IPS-15b (cell line): ENCODE results near the gene PCNT.

Source experiments
- H3K27me3 ChIP-seq: one replicate; pipeline ENCODE4 v1.6.1; 2013; ENCODE audit warnings: low read length; ENCODE audit not compliant: control insufficient read depth, insufficient read depth
- H3K36me3 ChIP-seq: one replicate; pipeline ENCODE4 v1.6.1; 2013; ENCODE audit warnings: low read length; ENCODE audit not compliant: control insufficient read depth, insufficient read depth
- H3K4me1 ChIP-seq: one replicate; pipeline ENCODE4 v1.6.1; 2013; ENCODE audit warnings: mild to moderate bottlenecking, low read length; ENCODE audit not compliant: control insufficient read depth, insufficient read depth
- H3K4me3 ChIP-seq: one replicate; pipeline ENCODE4 v1.5.1; 2013; ENCODE audit warnings: low read depth, low read length
- H3K9ac ChIP-seq: one replicate; pipeline ENCODE4 v1.6.1; 2013; ENCODE audit warnings: low read depth, mild to moderate bottlenecking, low read length
- H3K9me3 ChIP-seq: one replicate; pipeline ENCODE4 v1.6.1; 2013; ENCODE audit warnings: mild to moderate bottlenecking, low read length; ENCODE audit not compliant: control insufficient read depth, insufficient read depth

Gene PCNT

DNA sequence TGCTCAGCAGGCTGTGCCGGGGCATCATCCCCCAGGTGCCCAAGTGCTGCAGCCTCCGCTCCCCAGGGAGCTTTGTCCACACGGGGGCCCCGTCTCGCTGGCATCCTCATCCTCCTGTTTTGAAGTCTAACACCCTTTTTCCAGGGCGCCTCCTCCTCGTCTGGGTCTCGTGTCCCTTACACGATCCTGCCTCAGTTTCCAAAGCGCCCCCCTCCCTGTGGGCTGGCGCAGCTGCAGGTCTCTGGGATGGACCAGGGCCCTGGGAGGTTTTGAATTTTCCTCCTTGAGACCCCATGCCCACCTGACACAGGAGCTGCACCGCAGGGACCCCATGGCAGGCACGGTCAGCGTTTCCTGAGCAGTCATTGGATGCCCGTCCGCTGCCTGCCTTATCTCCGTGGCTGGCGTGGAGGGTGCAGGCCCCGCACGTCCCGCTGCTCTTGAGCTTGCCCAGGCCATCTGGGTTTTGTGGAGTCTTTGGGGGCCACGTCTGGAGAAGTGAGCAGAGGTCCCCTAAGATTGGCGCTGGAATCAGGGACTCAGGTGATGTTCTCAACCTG is 97.3 kb downstream of the PCNT start:
- H3K9ac ChIP-seq, result no peak overlapping the region
- H3K4me3 ChIP-seq, result no peak overlapping the region
- H3K27me3 ChIP-seq, result no peaks in the 10 kb centered on the region
- peaks cover 36% of the 10 kb centered on the region for H3K36me3 ChIP-seq
- H3K9me3 ChIP-seq, result no peaks in the 10 kb centered on the region
- H3K4me1 ChIP-seq, result peaks cover 3% of the 10 kb centered on the region

DNA sequence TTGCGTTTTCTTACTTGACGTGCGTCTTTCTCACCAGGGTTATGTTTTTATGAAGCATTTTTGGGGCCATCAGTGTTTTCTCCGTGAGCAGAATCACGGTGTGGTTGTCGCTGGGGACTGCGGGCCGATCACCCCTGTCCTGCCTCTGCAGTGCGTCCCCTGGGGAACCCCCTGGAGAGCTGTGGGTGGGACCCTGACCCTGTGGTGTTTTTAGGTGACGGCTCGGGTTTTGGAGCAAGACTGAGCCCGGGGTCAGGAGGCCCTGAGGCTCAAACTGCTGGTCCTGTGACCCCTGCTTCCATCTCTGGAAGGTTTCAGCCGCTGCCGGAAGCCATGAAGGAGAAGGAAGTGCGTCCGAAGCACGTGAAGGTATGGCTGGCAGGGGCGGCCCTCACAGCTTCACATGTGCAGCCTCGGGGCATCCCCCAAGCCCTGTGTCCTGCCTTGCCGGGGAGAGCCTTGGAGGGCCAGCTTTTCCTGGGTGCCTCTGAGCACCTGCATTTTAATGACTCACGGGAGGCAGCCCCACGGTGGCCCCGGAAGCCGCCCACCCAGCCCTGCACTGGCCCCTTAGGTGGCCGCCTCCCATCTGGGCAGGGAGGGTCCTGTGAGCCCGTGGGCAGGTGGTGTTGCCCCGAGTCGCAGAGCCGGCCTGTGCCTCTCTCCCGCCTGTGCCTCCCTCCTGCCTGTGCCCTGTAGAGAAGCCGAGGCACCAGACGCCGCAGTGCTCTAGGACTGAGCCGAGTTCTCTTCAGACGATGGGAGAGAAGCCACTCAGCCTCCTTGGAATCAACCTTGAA is 98.0 kb downstream of the PCNT start:
- peaks cover 29% of the 10 kb centered on the region for H3K36me3 ChIP-seq
- H3K27me3 ChIP-seq, result no peaks in the 10 kb centered on the region
- peaks cover 3% of the 10 kb centered on the region for H3K4me1 ChIP-seq
- H3K4me3 ChIP-seq, result no peak overlapping the region
- no peaks in the 10 kb centered on the region for H3K9me3 ChIP-seq
- H3K9ac ChIP-seq, result no peak overlapping the region

DNA sequence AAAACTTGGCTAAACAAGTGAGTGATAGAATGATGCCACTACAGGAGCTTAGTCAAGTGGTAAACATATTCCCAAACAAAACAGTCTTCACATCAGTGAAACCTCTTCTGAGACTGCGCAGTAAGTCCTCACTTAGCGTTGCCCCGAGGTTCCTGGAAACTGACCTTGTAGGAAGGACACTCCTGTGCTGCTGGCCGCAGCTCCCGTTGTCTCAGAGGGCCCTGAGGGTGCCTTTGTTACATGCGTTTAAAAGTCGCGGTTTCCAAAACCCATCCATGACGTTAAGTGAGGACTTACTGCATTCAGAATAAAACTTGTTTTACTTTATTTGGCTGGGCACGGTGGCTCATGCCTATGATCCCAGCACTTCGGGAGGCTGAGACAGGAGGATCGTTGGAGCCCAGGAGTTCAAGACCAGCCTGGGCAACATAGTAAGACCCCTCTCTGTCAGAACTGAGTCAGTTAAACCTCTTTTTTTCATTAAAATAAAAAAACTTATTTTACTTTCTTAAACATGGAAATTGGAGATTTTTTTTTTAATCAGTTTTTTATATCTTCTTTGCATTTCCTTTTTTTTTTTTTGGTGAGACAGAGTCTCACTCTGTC is 98.8 kb downstream of the PCNT start:
- no peak overlapping the region for H3K9ac ChIP-seq
- H3K4me3 ChIP-seq, result no peak overlapping the region
- H3K36me3 ChIP-seq, result peaks cover 32% of the 10 kb centered on the region
- no peaks in the 10 kb centered on the region for H3K9me3 ChIP-seq
- H3K4me1 ChIP-seq, result peaks cover 3% of the 10 kb centered on the region
- no peaks in the 10 kb centered on the region for H3K27me3 ChIP-seq

DNA sequence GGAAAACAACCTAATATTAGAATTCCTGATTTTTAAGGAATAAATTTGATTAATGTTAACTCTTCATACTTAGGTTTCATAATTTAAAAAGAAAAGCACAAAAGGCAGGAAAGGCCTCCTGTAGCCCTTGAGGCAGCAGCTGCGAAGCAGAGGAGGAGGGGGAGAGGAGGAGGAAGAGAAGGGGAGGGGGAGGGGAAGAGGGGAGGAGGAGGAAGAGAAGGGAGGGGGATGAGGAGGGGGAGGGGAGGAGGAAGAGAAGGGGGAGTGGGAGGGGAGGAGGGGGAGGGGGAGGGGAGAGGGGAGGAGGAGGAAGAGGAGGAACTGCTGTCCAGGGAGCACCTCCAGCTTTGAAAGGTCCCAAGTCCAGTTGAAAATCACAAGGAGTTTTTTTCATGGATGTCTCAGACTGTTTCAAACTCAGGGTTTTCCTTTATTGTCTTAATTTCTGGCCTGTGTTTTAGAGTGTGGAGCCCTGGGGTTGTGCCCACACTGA is 99.6 kb downstream of the PCNT start:
- Histone ChIP-seq H3K36me3 (peaks cover 36% of the 10 kb centered on the region), H3K27me3 (no peaks in the 10 kb centered on the region), H3K4me1 (peaks cover 3% of the 10 kb centered on the region), H3K9ac (no peak overlapping the region), H3K4me3 (no peak overlapping the region), H3K9me3 (no peaks in the 10 kb centered on the region)

DNA sequence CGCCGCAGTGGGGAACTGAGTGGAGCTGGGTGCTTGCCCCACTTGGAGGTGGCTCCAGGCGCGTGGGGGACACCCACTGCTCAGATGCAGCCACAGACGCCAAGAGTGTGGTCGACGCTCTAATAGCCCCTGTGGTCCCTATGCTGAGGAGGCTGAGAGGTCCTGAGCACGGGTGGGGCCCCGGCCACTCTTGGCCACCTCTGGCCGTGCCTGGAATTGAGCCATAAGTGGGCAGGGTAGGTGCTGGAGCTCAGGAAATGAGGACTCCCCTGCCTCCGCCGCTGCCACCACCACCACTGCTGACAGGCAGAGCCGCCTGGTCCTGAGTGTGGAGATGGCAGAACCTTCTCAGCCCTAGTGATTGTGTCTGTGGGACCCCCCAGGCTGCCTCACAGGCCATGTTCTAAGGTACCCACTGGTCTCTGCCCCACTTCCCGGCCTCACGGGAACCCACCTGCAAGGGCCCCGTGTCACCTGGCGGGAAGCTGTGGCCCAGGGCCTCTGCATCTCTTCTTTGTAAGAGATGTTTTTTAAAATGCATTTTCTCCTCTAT is 100.2 kb downstream of the PCNT start:
- Histone ChIP-seq H3K27me3 (no peaks in the 10 kb centered on the region), H3K9me3 (no peaks in the 10 kb centered on the region), H3K36me3 (peaks cover 35% of the 10 kb centered on the region), H3K4me3 (no peak overlapping the region), H3K9ac (no peak overlapping the region), H3K4me1 (peaks cover 3% of the 10 kb centered on the region)

DNA sequence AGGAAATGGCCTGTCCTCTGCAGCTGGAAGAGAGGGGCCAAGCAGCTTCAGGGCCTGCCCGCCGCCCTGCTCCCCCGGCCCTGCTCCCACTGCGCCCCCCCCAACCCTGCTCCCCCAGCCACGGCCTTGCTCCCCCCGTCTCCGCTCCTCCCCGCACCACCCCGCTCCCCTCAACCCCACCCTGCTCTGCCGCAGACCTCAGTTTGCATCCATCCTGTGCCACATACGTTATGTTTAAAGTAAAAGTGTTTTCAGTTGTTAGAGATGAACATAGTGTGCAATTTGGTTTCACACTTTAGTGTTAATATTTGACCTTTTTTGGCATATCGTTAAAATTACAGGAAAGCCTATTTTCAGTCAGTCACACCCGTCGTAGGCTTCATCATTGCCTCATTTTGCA is 100.7 kb downstream of the PCNT start:
- Histone ChIP-seq H3K27me3 (no peaks in the 10 kb centered on the region), H3K9me3 (no peaks in the 10 kb centered on the region), H3K4me1 (peaks cover 3% of the 10 kb centered on the region), H3K9ac (no peak overlapping the region), H3K36me3 (peaks cover 31% of the 10 kb centered on the region), H3K4me3 (no peak overlapping the region)

DNA sequence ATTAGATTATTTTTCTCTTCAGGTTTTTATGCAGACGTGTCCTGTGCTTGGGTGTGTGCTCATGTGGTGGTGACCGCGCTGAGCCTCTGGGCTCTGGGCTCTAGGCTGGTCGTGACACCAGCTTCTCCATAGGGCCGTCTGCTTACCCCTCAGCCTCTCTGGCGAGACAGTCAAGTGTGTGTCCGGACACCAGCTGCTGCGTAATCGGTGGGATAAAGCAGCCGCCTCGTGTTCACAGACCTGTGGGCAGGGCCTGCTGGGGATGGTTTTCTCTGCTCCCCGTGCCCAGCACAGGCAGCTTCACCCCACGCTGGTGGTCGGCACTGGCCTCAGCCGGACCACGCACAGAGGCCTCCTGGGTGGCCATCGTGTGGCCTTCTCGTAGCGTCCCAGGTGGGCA is 101.1 kb downstream of the PCNT start:
- H3K4me1 ChIP-seq, result peaks cover 3% of the 10 kb centered on the region
- H3K9ac ChIP-seq, result peak overlapping the region; percentile 54
- H3K9me3 ChIP-seq, result no peaks in the 10 kb centered on the region
- H3K4me3 ChIP-seq, result no peak overlapping the region
- no peaks in the 10 kb centered on the region for H3K27me3 ChIP-seq
- peaks cover 28% of the 10 kb centered on the region for H3K36me3 ChIP-seq

DNA sequence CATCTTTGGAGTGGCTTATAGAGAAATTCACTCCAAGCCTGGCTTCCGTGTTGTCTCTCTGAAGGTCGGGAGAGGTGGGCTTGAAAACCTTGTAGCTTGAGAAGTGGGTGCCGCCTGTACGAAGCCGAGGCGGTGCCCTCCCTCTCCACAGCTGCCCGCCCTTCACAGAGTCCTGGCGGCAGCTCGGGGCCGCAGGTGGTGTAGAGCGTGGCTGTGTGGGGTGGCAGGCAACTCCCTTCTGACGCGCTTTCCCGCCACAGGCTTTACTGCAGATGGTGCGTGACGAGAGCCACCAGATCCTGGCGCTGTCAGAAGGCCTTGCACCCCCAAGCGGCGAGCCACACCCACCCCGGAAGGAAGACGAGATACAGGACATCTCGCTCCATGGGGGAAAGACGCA is 101.6 kb downstream of the PCNT start:
- Histone ChIP-seq H3K9ac (no peak overlapping the region), H3K27me3 (no peaks in the 10 kb centered on the region), H3K4me3 (no peak overlapping the region), H3K9me3 (no peaks in the 10 kb centered on the region), H3K36me3 (peaks cover 31% of the 10 kb centered on the region), H3K4me1 (peaks cover 3% of the 10 kb centered on the region)

DNA sequence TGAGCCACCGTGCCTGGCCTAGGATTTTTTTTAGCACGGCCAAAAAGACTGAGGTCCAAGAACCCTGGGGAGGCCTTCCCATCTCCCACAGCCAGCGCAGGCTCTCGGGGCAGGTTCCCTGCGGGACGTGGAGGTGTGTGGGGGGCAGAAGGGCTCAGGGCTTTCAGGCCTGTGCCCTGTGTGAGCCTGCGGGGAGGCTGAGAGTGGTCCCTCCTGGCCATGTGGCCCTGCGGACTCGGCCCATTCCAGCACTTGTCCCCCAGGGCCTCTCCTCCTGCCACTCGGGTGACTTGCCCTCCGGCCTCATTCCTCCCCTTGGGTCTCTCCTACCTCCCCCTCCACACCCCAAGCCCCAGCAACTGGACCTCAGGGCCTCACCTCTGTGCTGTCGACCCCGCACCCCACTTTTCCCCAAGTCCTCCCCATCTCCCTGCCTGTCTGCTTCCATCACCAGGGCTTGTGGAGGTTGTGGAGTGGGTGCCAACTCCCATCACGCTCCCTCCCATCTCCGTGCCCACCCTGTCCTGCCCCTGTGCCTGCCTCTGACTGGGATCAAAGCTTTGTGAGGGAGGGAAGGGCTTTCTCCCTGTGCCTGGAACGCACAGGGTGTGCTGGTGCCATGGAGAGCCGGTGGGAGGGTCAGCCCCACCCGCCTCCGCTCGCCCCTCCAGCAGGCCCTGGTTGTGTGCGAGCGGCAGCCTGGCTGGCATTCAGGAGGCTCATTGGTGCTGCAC is 102.5 kb downstream of the PCNT start:
- Histone ChIP-seq H3K4me1 (peaks cover 3% of the 10 kb centered on the region), H3K9me3 (no peaks in the 10 kb centered on the region), H3K36me3 (peaks cover 34% of the 10 kb centered on the region), H3K27me3 (no peaks in the 10 kb centered on the region), H3K4me3 (no peak overlapping the region), H3K9ac (no peak overlapping the region)

DNA sequence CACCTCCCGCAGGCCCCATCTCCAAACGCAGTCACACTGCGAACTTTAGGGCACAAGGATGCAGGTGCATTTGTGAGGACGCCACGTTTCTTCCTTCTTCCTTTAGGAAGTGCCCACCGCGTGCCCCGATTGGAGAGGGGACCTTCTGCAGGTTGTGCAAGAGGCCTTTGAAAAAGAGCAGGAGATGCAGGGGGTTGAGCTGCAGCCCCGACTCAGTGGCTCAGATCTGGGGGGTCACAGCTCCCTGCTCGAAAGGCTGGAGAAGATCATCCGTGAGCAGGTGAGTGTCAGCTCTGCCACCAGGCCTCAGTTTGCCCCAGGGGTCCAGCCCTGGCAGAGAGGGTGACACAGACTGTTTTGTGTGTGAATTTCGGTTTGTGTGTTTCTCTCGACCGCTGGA is 103.6 kb downstream of the PCNT start:
- Histone ChIP-seq H3K4me1 (peaks cover 2% of the 10 kb centered on the region), H3K27me3 (no peaks in the 10 kb centered on the region), H3K9ac (peak overlapping the region; percentile 16), H3K9me3 (no peaks in the 10 kb centered on the region), H3K4me3 (no peak overlapping the region), H3K36me3 (peaks cover 38% of the 10 kb centered on the region)

DNA sequence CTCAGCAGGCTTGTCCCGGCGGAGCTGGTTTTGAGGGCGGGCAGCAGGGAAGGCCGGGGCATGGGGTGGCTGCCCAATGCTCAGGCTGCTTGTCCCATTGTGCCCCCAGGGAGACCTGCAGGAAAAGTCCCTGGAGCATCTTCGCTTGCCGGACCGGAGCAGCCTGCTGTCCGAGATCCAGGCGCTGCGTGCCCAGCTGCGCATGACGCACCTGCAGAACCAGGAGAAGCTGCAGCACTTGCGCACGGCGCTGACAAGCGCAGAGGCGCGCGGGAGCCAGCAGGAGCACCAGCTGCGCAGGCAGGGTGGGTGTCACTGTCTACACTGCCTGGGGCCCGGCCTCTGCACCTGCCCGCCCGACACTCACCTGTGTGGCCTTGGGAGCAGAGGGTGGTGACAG is 104.3 kb downstream of the PCNT start:
- H3K36me3 ChIP-seq, result peaks cover 38% of the 10 kb centered on the region

More for the DNA sequence above, 104.3 kb downstream of the PCNT start:
- no peak overlapping the region for H3K9ac ChIP-seq
- no peaks in the 10 kb centered on the region for H3K4me1 ChIP-seq
- no peaks in the 10 kb centered on the region for H3K9me3 ChIP-seq
- no peaks in the 10 kb centered on the region for H3K27me3 ChIP-seq
- no peak overlapping the region for H3K4me3 ChIP-seq
